Endodermal cell (in vitro differentiated cells): ENCODE measurements around the gene FOXD1. TPM values are rescaled to one million over a fixed set of nuclear protein-coding genes. Genes with fewer than 3 reads are reported as not detected.

ENCODE experiments used
- DNase-seq: peaks from one replicate; pipeline ENCODE4 v3.0.0-alpha.2; 2017
- H3K27ac ChIP-seq: 2 replicates; pipeline ENCODE4 v1.5.1; 2013; ENCODE audit warnings: mild to moderate bottlenecking, low read depth, low read length, moderate library complexity
- H3K27me3 ChIP-seq: 2 replicates; pipeline ENCODE4 v1.6.1; 2013; ENCODE audit warnings: mild to moderate bottlenecking, low read length, moderate library complexity; ENCODE audit not compliant: insufficient read depth, control insufficient read depth, poor library complexity, severe bottlenecking
- H3K36me3 ChIP-seq: 2 replicates; pipeline ENCODE4 v1.7.0; 2013; ENCODE audit warnings: mild to moderate bottlenecking, low read length, moderate library complexity; ENCODE audit not compliant: control insufficient read depth, insufficient read depth
- H3K4me1 ChIP-seq: one replicate; pipeline ENCODE4 v1.7.0; 2013; ENCODE audit warnings: low read length; ENCODE audit not compliant: control insufficient read depth, insufficient read depth
- H3K4me3 ChIP-seq: 2 replicates; pipeline ENCODE4 v1.5.1; 2013; ENCODE audit warnings: mild to moderate bottlenecking, low read length, moderate library complexity
- H3K9ac ChIP-seq: 2 replicates; pipeline ENCODE4 v1.6.1; 2013; ENCODE audit warnings: mild to moderate bottlenecking, low read length, moderate library complexity; ENCODE audit not compliant: poor library complexity, severe bottlenecking; ENCODE audit errors: extremely low read depth
- H3K9me3 ChIP-seq: 2 replicates; pipeline ENCODE4 v1.6.1; 2013; ENCODE audit warnings: mild to moderate bottlenecking, low read length, moderate library complexity; ENCODE audit not compliant: control insufficient read depth
- H3K27ac Mint-ChIP-seq: 2 replicates; pipeline ENCODE4 v1.8.0; 2020; ENCODE audit warnings: mixed read lengths
- H3K27me3 Mint-ChIP-seq: 2 replicates; pipeline ENCODE4 v1.8.0; 2021; ENCODE audit warnings: mild to moderate bottlenecking, mixed read lengths; ENCODE audit not compliant: insufficient read depth
- H3K36me3 Mint-ChIP-seq: 2 replicates; pipeline ENCODE4 v1.8.0; 2020; ENCODE audit warnings: low read depth, mixed read lengths
- H3K4me1 Mint-ChIP-seq: 2 replicates; pipeline ENCODE4 v1.8.0; 2020; ENCODE audit warnings: mixed read lengths
- H3K4me3 Mint-ChIP-seq: 2 replicates; pipeline ENCODE4 v1.8.0; 2020; ENCODE audit warnings: mild to moderate bottlenecking, moderate library complexity, mixed read lengths
- H3K9me3 Mint-ChIP-seq: 2 replicates; pipeline ENCODE4 v1.8.0; 2020; ENCODE audit warnings: mild to moderate bottlenecking, mixed read lengths
- WGBS, 2 experiments: methylation state at CpG; one replicate each; pipeline versions ENCODE4 v1.1.5 to v1.1.7; 2013; ENCODE audit warnings: missing lambda C conversion rate in 2 of 2, mixed read lengths in 1 of 2; ENCODE audit not compliant: insufficient coverage in 1 of 2, insufficient read length in 1 of 2; 5-methylcytosine and 5-hydroxymethylcytosine counted together
- total RNA-seq, 2 donors: library from RNA; stranded (reverse); fragmentation: NEBNext Ultra II Directional in 1 of 2; extraction: Animal tissue kit (Norgen Biotek cat#: 25700) in 1 of 2; gene quantifications; 2 replicates in 1 of 2; 3 replicates in 1 of 2; pipeline ENCODE4 v1.2.1, GENCODE V29; 2021
- TF ChIP-seq, protein P1 (sequence below): fragments of 200-600 bp; sonication (generic); conservative IDR thresholded peaks from 2 replicates; pipeline ENCODE4 v1.5.0; 2021; ENCODE audit warnings: antibody characterized with exemption, mild to moderate bottlenecking

The FOXD1 gene
- total RNA-seq, 2 donors from 2014 or later = 0.29 to 0.59 TPM

DNA sequence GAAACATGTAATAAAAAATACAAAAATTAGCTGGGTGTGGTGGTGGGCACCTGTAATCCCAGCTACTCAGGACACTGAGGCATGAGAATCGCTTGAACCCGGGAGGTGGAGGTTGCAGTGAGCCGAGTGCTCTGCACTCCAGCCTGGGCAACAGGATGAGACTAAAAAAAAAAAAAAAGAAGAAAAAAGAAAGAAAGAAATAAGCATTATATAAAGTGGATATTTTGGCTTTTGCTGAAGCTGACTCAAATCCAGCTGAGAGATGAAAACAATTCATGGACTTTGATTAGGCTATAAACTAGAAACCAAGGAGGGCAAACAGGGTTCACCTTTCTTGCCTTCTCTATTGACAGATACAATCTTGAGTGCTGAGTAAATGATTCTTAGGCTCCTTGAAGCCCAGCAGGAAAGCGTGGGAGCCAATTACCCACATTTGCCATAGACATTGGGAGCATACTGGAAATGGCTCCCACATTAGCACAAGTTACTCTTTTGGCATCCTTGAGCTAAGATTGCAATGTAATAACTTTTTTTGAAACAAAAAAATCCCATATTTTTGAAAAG is 47.3 kb upstream of the FOXD1 start:
- 81 to 87% methylated on average over 3 to 4 of the region's 4 CpGs for WGBS, 2 experiments
- no peak overlapping the region for H3K27ac Mint-ChIP-seq
- no peak overlapping the region for H3K27ac ChIP-seq

DNA sequence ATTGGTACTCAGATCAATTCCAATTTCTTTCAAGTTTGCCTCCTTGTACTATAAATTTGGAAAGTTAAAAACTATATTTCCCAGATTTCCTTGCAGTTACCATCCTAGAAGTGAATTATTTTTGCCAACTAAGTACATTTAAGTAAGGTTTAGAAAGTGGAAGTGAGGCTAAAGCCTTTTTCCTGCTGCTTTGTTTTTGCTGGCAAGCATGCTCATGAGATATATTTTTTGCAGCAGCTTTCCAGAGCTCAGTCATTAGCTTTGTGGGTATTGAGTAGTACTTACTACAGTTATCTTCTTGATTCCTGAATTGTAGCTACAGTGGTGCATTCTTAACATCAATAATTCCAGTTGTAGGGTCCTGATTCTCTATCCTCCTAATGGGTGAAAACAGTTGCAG is 46.1 kb upstream of the FOXD1 start:
- Histone ChIP-seq H3K9ac (no peak overlapping the region), H3K4me1 (peaks cover 9% of the 10 kb centered on the region), H3K27me3 (no peaks in the 10 kb centered on the region), H3K27ac (no peak overlapping the region), H3K9me3 (no peaks in the 10 kb centered on the region), H3K36me3 (peaks cover 2% of the 10 kb centered on the region), H3K4me3 (no peak overlapping the region)
- TF ChIP-seq, protein P1, sequence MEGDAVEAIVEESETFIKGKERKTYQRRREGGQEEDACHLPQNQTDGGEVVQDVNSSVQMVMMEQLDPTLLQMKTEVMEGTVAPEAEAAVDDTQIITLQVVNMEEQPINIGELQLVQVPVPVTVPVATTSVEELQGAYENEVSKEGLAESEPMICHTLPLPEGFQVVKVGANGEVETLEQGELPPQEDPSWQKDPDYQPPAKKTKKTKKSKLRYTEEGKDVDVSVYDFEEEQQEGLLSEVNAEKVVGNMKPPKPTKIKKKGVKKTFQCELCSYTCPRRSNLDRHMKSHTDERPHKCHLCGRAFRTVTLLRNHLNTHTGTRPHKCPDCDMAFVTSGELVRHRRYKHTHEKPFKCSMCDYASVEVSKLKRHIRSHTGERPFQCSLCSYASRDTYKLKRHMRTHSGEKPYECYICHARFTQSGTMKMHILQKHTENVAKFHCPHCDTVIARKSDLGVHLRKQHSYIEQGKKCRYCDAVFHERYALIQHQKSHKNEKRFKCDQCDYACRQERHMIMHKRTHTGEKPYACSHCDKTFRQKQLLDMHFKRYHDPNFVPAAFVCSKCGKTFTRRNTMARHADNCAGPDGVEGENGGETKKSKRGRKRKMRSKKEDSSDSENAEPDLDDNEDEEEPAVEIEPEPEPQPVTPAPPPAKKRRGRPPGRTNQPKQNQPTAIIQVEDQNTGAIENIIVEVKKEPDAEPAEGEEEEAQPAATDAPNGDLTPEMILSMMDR = no peak
- Mint-ChIP-seq H3K4me1 (peaks cover 41% of the 10 kb centered on the region), H3K36me3 (peaks cover 7% of the 10 kb centered on the region), H3K27ac (no peak overlapping the region), H3K27me3 (peaks cover 12% of the 10 kb centered on the region), H3K9me3 (no peaks in the 10 kb centered on the region), H3K4me3 (no peak overlapping the region)
- DNase-seq = no peak

More for the DNA sequence above, 47.3 kb upstream of the FOXD1 start:
- TF ChIP-seq, protein P1 = no peak
- H3K9me3 Mint-ChIP-seq = no peaks in the 10 kb centered on the region
- Histone ChIP-seq H3K4me3 (no peak overlapping the region), H3K27me3 (no peaks in the 10 kb centered on the region), H3K9me3 (no peaks in the 10 kb centered on the region), H3K9ac (no peak overlapping the region), H3K4me1 (peaks cover 9% of the 10 kb centered on the region), H3K36me3 (peaks cover 13% of the 10 kb centered on the region)
- H3K36me3 Mint-ChIP-seq = peaks cover 15% of the 10 kb centered on the region
- H3K27me3 Mint-ChIP-seq = peaks cover 12% of the 10 kb centered on the region
- H3K4me1 Mint-ChIP-seq = peaks cover 46% of the 10 kb centered on the region
- no peak for DNase-seq
- peak overlapping the region; percentile 29 for H3K4me3 Mint-ChIP-seq

DNA sequence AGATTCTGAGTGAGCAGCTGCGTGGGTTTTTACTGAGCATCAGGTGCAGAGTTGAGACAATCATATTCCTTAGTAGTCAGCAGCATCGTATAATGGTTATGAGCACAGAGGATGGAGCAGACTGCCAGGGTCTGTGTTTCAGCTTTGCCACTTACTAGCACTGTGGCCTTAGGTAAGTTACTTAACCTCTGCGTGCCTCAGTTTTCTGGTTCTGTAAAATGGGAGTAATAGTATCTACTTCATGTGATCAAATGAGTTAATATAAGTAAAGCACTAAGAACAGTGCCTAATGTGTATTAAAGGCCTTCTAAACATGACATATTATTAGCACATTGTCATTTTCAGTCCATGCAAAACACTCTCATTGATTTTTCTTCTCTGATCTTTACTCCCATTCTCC is 44.8 kb upstream of the FOXD1 start:
- H3K4me3 ChIP-seq = no peak overlapping the region
- H3K36me3 ChIP-seq = no peaks in the 10 kb centered on the region
- no peaks in the 10 kb centered on the region for H3K27me3 ChIP-seq
- H3K9me3 Mint-ChIP-seq = no peaks in the 10 kb centered on the region
- peaks cover 41% of the 10 kb centered on the region for H3K4me1 Mint-ChIP-seq
- no peak overlapping the region for H3K27ac Mint-ChIP-seq
- no peaks in the 10 kb centered on the region for H3K36me3 Mint-ChIP-seq
- H3K4me1 ChIP-seq = peaks cover 9% of the 10 kb centered on the region
- 93 to 98% methylated on average over 2 to 3 of the region's 3 CpGs for WGBS, 2 experiments
- no peak overlapping the region for H3K4me3 Mint-ChIP-seq
- TF ChIP-seq, protein P1 = no peak
- DNase-seq = no peak
- no peaks in the 10 kb centered on the region for H3K9me3 ChIP-seq
- H3K9ac ChIP-seq = no peak overlapping the region
- peaks cover 12% of the 10 kb centered on the region for H3K27me3 Mint-ChIP-seq
- H3K27ac ChIP-seq = no peak overlapping the region
